ENCODE results near the gene SERINC4. TPM values are rescaled to one million over a fixed set of nuclear protein-coding genes. Genes with fewer than 3 reads are reported as not detected.
A peak's percentile ranks its signal among the peaks of the same experiment; 100 is the strongest.
"Not testable (repeated sequence)": the region's sequence is repeated elsewhere in the genome, so short reads cannot be mapped to it uniquely, and the experiment has no call there.

The SERINC4 gene
- total RNA-seq, 4 donors from 2014 or later = 0.20 TPM; not detected in 3

- Histone ChIP-seq H3K36me3 (peaks cover 0 to 5% (median 0%) of the 10 kb centered on the region in 3 donors), H3K27ac (peak within 1 kb of the TSS in 3 of 4 donors; percentile 72 to 83 (median 78)), H3K4me1 (peaks cover 0 to 52% (median 27%) of the 10 kb centered on the region in 4 donors), H3K27me3 (no peaks in the 10 kb centered on the region), H3K9me3 (no peaks in the 10 kb centered on the region), H3K4me3 (peak within 1 kb of the TSS; percentile 30 to 59 (median 49))
- 3 to 11% methylated on average over 20 to 39 of the region's 48 CpGs for WGBS, 2 donors
- peak in 1 of 2 donors; percentile 41 for TF ChIP-seq POLR2A (IDR thresholded peaks at IDR 0.05)
- TF ChIP-seq CTCF (IDR thresholded peaks at IDR 0.05) = no peak
- peak in 1 of 2 donors; percentile 53 for TF ChIP-seq EP300 (IDR thresholded peaks at IDR 0.05)
- peak; percentile 67 to 74 for DNase-seq (ENCODE audit: low spot score in 2 of 2)
Measured at GRCh38 chr15:43826508-43827341, 26.7 kb upstream of the SERINC4 start, which contains the start of gene WDR76. Gene WDR76 (plus strand): TSS chr15:43827002. CDS start chr15:43827033, 31 bp downstream.

- Histone ChIP-seq H3K4me3 (peak overlapping the region; percentile 30 to 59 (median 49)), H3K36me3 (no peaks in the 10 kb centered on the region), H3K27me3 (no peaks in the 10 kb centered on the region), H3K9me3 (no peaks in the 10 kb centered on the region), H3K27ac (peak overlapping the region in 2 of 4 donors; percentile 72 to 78), H3K4me1 (peaks cover 0 to 54% (median 30%) of the 10 kb centered on the region in 4 donors)
- TF ChIP-seq EP300 (IDR thresholded peaks at IDR 0.05) (no peak), CTCF (IDR thresholded peaks at IDR 0.05) (no peak), POLR2A (IDR thresholded peaks at IDR 0.05) (no peak)
- no peak for DNase-seq (ENCODE audit: low spot score in 2 of 2)
- WGBS, 2 donors = 92 to 99% methylated on average over 11 of the region's 11 CpGs
Measured at GRCh38 chr15:43826029-43826507, 26.0 kb upstream of the SERINC4 start.

GRCh38 chr15:43825305-43825704 is 25.3 kb upstream of the SERINC4 start:
- not testable (repeated sequence) for H3K27me3 ChIP-seq; DNase-seq (ENCODE audit: low spot score in 2 of 2); H3K36me3 ChIP-seq; H3K4me3 ChIP-seq; H3K27ac ChIP-seq; H3K9me3 ChIP-seq
- 92 to 97% methylated on average over 11 of the region's 11 CpGs for WGBS, 2 donors
- peaks cover 0 to 58% (median 32%) of the 10 kb centered on the region in 4 donors for H3K4me1 ChIP-seq

- Histone ChIP-seq H3K4me1 (peaks cover 0 to 60% (median 32%) of the 10 kb centered on the region in 4 donors), H3K9me3 (no peaks in the 10 kb centered on the region), H3K36me3 (peaks cover 0 to 11% (median 0%) of the 10 kb centered on the region in 3 donors), H3K27me3 (no peaks in the 10 kb centered on the region), H3K27ac (peak within 1 kb of the TSS; percentile 65 to 95 (median 90)), H3K4me3 (peak within 1 kb of the TSS; percentile 54 to 88 (median 74))
- TF ChIP-seq EP300 (IDR thresholded peaks at IDR 0.05) (peak; percentile 97 to 98), POLR2A (IDR thresholded peaks at IDR 0.05) (peak; percentile 71 to 76), CTCF (IDR thresholded peaks at IDR 0.05) (peak in 1 of 5 experiments; percentile 43)
- WGBS, 2 donors = 9% methylated on average over 46 of the region's 46 CpGs
- peak; percentile 83 to 91 for DNase-seq (ENCODE audit: low spot score in 2 of 2)
Measured at GRCh38 chr15:43824302-43825246, 24.6 kb upstream of the SERINC4 start, which contains the start of gene MFAP1. Gene MFAP1 (minus strand): TSS chr15:43824690. CDS start chr15:43824569, 121 bp downstream.

GRCh38 chr15:43821505-43821904 is 21.5 kb upstream of the SERINC4 start:
- peaks cover 0 to 52% (median 22%) of the 10 kb centered on the region in 4 donors for H3K4me1 ChIP-seq
- DNase-seq (ENCODE audit: low spot score in 2 of 2) = no peak
- 73 to 79% methylated on average over 3 of the region's 3 CpGs for WGBS, 2 donors
- H3K4me3 ChIP-seq = no peak overlapping the region
- peaks cover 0 to 19% (median 0%) of the 10 kb centered on the region in 3 donors for H3K36me3 ChIP-seq
- no peak for TF ChIP-seq POLR2A (IDR thresholded peaks at IDR 0.05)
- no peak for TF ChIP-seq EP300 (IDR thresholded peaks at IDR 0.05)
- no peak for TF ChIP-seq CTCF (IDR thresholded peaks at IDR 0.05)
- H3K27me3 ChIP-seq = no peaks in the 10 kb centered on the region
- no peaks in the 10 kb centered on the region for H3K9me3 ChIP-seq
- no peak overlapping the region for H3K27ac ChIP-seq

- not testable (repeated sequence) for H3K4me1 ChIP-seq; H3K27ac ChIP-seq; H3K9me3 ChIP-seq; DNase-seq (ENCODE audit: low spot score in 2 of 2); H3K27me3 ChIP-seq; H3K4me3 ChIP-seq
- H3K36me3 ChIP-seq = peaks cover 2 to 77% (median 43%) of the 10 kb centered on the region in 3 donors
- 94% methylated on average over 5 of the region's 5 CpGs for whole genome bisulfite sequencing, 2 donors
Measured at GRCh38 chr15:43815064-43815463, 15.0 kb upstream of the SERINC4 start.

Data from tibial nerve (tissue), 4 donors.